OCI-LY1 (cell line): ENCODE results near the gene PFDN4.

Experiments used
- H2AFZ ChIP-seq: fragments of 200-600 bp; sonication (generic), shearing (Covaris generic); 2 replicates; pipeline ENCODE4 v1.6.0; 2014; ENCODE audit warnings: antibody characterized with exemption, mild to moderate bottlenecking, low read length
- H3F3A ChIP-seq: fragments of 200-600 bp; sonication (generic), shearing (Covaris generic); 2 replicates; pipeline ENCODE4 v1.6.0; 2014; ENCODE audit warnings: mild to moderate bottlenecking, antibody characterized with exemption, low read length, moderate library complexity; ENCODE audit not compliant: insufficient read depth
- H3K27ac ChIP-seq: fragments of 200-600 bp; sonication (generic); 2 replicates; pipeline ENCODE4 v1.5.1; 2014; ENCODE audit warnings: low read length, mixed run types, mild to moderate bottlenecking, low read depth; ENCODE audit not compliant: poor library complexity, severe bottlenecking
- H3K27me3 ChIP-seq: fragments of 200-600 bp; sonication (generic); 2 replicates; pipeline ENCODE4 v1.6.0; 2014; ENCODE audit warnings: antibody characterized with exemption, mild to moderate bottlenecking, low read length, moderate library complexity; ENCODE audit not compliant: insufficient read depth
- H3K36me3 ChIP-seq: fragments of 200-600 bp; sonication (generic); 2 replicates; pipeline ENCODE4 v1.6.1; 2014; ENCODE audit warnings: mild to moderate bottlenecking, antibody characterized with exemption, low read length, moderate library complexity, mixed read lengths; ENCODE audit not compliant: insufficient read depth
- H3K4me1 ChIP-seq: fragments of 200-600 bp; sonication (generic); 2 replicates; pipeline ENCODE4 v1.5.1; 2014; ENCODE audit warnings: mild to moderate bottlenecking, low read length, moderate library complexity; ENCODE audit not compliant: insufficient read depth, severe bottlenecking
- H3K4me2 ChIP-seq: fragments of 200-600 bp; sonication (generic), shearing (Covaris generic); 2 replicates; pipeline ENCODE4 v1.6.1; 2014; ENCODE audit warnings: low read length
- H3K4me3 ChIP-seq: fragments of 200-600 bp; sonication (generic); 2 replicates; pipeline ENCODE4 v1.5.1; 2014; ENCODE audit warnings: low read length, low read depth, mild to moderate bottlenecking, mixed read lengths; ENCODE audit not compliant: poor library complexity, severe bottlenecking
- H3K79me2 ChIP-seq: fragments of 200-600 bp; shearing (Covaris generic); 2 replicates; pipeline ENCODE4 v1.6.1; 2016; ENCODE audit warnings: mixed run types, low read length, mixed read lengths; ENCODE audit not compliant: insufficient read depth
- H3K9ac ChIP-seq: fragments of 200-600 bp; sonication (generic), shearing (Covaris generic); 2 replicates; pipeline ENCODE4 v1.6.1; 2014; ENCODE audit warnings: mild to moderate bottlenecking, low read length, mixed read lengths
- H3K9me2 ChIP-seq: fragments of 200-600 bp; sonication (generic), shearing (Covaris generic); 2 replicates; pipeline ENCODE4 v1.6.1; 2014; ENCODE audit warnings: low read depth, mild to moderate bottlenecking, low read length, mixed read lengths
- H3K9me3 ChIP-seq: fragments of 200-600 bp; shearing (Covaris generic); 2 replicates; pipeline ENCODE4 v1.6.1; 2014; ENCODE audit warnings: low read length, mixed read lengths
- H4K20me1 ChIP-seq: fragments of 200-600 bp; sonication (generic), shearing (Covaris generic); 2 replicates; pipeline ENCODE4 v1.6.0; 2016; ENCODE audit warnings: mild to moderate bottlenecking, low read length; ENCODE audit not compliant: insufficient read depth
- EZH2 ChIP-seq: fragments of 200-600 bp; sonication (generic), shearing (Covaris generic); IDR thresholded peaks from 2 replicates; pipeline ENCODE4 v1.8.0; 2017; ENCODE audit warnings: borderline replicate concordance, mixed run types, mild to moderate bottlenecking, antibody characterized with exemption, low read length, moderate library complexity, mixed read lengths
- TF ChIP-seq, protein P1 (sequence below): fragments of 200-600 bp; sonication (generic), shearing (Covaris generic); IDR thresholded peaks from 2 replicates; pipeline ENCODE4 v1.5.1; 2017; ENCODE audit warnings: mild to moderate bottlenecking, antibody characterized with exemption, low read length, moderate library complexity, mixed read lengths

The PFDN4 gene

DNA sequence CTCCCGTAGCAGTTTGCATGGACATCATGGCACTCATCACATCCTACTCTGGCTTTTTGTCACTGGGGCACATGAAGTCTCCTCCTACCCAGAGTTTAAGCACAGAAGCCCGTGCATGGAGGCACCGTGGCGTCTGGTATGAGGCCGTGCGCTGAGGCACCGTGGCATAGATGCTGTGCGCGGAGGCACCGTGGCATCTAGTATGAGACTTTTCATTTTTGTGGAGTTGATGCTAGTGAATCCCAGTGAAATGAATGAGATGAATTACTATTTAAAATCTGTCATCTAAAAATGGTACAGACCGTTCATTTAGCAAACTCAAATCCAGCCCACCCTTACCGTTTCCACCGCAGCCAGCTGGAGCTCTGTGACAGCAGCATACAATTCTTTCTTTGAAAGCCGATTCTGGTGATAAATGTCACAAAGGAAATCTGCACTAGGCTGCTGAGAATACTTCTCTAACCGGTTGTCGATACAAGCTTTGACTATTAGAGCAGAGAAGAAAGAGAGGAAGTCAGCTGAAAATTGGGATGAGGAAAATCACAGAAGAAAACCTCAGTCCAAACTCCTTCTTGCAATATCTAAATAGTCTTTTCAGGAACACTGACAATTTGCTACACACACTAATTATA is 45.4 kb upstream of the PFDN4 start:
- Histone ChIP-seq H3F3A (no peaks in the 10 kb centered on the region), H4K20me1 (no peaks in the 10 kb centered on the region), H3K79me2 (no peaks in the 10 kb centered on the region), H3K4me3 (no peak overlapping the region), H3K36me3 (no peaks in the 10 kb centered on the region), H3K4me2 (no peak overlapping the region), H3K4me1 (no peaks in the 10 kb centered on the region), H3K27ac (no peak overlapping the region), H3K9me3 (no peaks in the 10 kb centered on the region), H3K9ac (no peak overlapping the region), H3K27me3 (no peaks in the 10 kb centered on the region), H2AFZ (no peak overlapping the region), H3K9me2 (no peaks in the 10 kb centered on the region)
- TF ChIP-seq, protein P1, sequence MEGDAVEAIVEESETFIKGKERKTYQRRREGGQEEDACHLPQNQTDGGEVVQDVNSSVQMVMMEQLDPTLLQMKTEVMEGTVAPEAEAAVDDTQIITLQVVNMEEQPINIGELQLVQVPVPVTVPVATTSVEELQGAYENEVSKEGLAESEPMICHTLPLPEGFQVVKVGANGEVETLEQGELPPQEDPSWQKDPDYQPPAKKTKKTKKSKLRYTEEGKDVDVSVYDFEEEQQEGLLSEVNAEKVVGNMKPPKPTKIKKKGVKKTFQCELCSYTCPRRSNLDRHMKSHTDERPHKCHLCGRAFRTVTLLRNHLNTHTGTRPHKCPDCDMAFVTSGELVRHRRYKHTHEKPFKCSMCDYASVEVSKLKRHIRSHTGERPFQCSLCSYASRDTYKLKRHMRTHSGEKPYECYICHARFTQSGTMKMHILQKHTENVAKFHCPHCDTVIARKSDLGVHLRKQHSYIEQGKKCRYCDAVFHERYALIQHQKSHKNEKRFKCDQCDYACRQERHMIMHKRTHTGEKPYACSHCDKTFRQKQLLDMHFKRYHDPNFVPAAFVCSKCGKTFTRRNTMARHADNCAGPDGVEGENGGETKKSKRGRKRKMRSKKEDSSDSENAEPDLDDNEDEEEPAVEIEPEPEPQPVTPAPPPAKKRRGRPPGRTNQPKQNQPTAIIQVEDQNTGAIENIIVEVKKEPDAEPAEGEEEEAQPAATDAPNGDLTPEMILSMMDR: no peak
- TF ChIP-seq EZH2: no peak

DNA sequence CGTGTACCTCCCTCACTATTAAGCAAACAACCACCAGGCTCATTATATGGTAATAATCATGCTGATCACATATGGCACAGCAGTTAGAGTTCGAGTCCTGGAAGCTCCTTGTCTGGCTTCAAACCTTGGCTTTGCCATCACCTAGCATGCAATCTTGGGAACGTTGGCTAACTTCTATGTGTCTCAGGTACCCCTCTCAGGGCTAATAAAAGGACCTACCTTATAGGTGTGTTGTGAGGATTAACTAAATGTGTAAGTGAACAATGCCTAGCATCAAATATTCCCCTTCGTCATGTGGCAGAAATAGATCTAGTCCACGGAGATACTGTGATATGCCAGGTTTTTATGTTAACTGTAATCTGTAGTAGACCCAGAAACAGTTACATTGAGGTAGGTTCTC is 44.5 kb upstream of the PFDN4 start:
- Histone ChIP-seq H3K4me2 (no peak overlapping the region), H3K9me2 (no peaks in the 10 kb centered on the region), H3K27me3 (no peaks in the 10 kb centered on the region), H3F3A (no peaks in the 10 kb centered on the region), H3K9me3 (no peaks in the 10 kb centered on the region), H2AFZ (no peak overlapping the region), H3K9ac (no peak overlapping the region), H3K4me3 (no peak overlapping the region), H3K4me1 (no peaks in the 10 kb centered on the region), H3K27ac (no peak overlapping the region), H3K36me3 (no peaks in the 10 kb centered on the region), H4K20me1 (no peaks in the 10 kb centered on the region), H3K79me2 (no peaks in the 10 kb centered on the region)
- no peak for TF ChIP-seq EZH2
- TF ChIP-seq, protein P1: no peak

DNA sequence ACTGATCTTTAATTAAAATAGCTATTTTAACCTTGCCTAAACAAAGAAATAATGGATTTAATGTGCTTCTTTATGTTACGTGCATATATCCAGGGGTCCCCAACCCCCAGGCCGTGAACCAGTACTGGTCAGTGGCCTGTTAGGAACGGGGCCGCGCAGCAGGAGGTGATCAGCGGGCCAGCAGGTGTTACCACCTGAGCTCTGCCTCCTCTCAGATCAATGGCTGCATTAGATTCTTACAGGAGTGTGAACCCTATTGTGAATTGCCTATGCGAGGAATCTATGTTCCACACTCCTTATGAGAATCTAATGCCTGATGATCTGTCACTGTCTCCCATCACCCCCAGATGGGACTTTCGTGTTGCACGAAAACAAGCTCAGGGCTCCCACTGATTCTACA is 42.9 kb upstream of the PFDN4 start:
- H3K9me3 ChIP-seq: no peaks in the 10 kb centered on the region
- H3K27me3 ChIP-seq: no peaks in the 10 kb centered on the region
- H3K4me3 ChIP-seq: no peak overlapping the region
- H4K20me1 ChIP-seq: no peaks in the 10 kb centered on the region
- H2AFZ ChIP-seq: no peak overlapping the region
- no peaks in the 10 kb centered on the region for H3F3A ChIP-seq
- no peaks in the 10 kb centered on the region for H3K79me2 ChIP-seq
- H3K36me3 ChIP-seq: no peaks in the 10 kb centered on the region
- no peak overlapping the region for H3K9ac ChIP-seq
- H3K27ac ChIP-seq: no peak overlapping the region
- TF ChIP-seq EZH2: no peak
- TF ChIP-seq, protein P1: no peak
- H3K4me1 ChIP-seq: no peaks in the 10 kb centered on the region
- no peak overlapping the region for H3K4me2 ChIP-seq
- H3K9me2 ChIP-seq: no peaks in the 10 kb centered on the region
